GM18909 (cell line): ENCODE measurements around the gene GJC1.

Experiments used
- ATAC-seq: cut with Tn5 transposase; IDR thresholded peaks from one replicate; pipeline ENCODE4 v1.9.1; 2021; ENCODE audit warnings: mild to moderate bottlenecking; ENCODE audit not compliant: unreplicated experiment, poor library complexity

Gene GJC1

DNA sequence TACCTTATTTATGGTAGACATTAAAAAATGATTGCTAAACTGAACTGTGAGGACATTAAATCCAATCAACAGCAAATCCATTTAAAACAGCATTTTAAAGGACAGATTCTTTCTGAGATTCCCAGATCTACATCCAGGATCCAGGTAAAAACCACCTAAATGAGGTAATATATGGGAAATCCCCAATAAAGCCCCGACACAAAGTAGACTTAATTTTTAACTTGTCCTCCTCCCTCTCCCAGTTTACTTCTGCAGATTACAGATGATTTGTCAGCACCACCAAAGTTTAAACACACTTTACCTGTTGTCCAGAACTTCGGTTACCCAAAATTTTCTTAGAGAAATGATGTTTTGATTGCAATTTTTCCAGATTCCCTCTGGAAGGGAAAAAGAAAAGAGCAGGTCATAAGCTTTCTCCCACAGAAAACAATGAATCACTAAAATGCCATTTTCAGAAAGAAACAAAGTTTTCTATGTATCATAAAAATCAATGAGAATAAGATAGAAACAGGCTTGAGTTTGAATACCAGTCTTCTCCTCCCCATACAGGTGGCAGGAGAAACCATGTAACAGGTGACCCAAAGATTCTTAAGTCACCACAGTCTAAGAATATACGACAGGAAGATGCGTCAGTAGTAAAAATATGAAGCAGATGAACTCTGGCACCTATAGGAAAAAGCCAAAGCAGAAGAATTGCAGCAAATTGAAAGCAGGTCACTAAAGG is 22.8 kb downstream of the GJC1 start:
- ATAC-seq = no peak

- ATAC-seq = no peak
Measured at GRCh38 chr17:44804302-44805089, 25.6 kb downstream of the GJC1 start.

- no peak for ATAC-seq
Measured at GRCh38 chr17:44801880-44802279, 28.2 kb downstream of the GJC1 start.

- ATAC-seq = no peak
Measured at GRCh38 chr17:44798356-44798755, 31.7 kb downstream of the GJC1 start.

DNA sequence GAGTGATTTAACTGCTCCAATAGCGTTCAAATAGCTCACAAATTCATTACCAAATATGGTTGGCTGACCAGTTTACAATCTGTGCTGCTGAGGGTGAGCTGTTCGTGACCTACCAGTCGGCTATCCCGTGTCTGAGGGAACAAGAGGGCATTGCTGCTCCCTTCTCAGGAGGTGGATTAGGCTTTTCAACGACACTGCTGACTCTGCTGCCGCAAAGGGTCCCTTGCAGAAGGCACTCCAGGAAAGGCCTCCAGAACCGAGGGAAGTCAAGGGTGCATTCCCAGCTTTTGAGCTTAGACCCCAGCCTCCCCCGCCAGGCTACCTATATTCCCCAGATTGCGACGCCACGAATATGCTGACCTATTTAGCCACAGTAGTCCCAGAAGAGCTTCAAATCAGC is 32.3 kb downstream of the GJC1 start:
- no peak for ATAC-seq

DNA sequence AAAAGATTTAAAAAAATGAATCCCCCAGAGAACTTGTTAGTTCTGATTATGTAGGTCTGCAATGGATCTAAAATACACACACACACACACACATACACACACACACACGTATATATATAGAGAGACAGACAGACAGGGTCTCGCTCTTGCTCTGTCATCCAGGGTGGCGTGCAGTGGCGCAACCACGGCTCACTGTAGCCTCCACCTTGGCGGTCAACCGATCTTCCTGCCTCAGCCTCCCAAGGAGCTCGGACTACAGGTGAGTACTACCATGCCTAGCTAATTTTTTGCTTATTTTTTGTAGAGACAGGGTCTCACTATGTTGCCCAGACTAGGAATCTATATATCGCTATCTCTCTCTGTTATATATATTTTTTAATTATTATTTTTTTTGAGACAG is 33.4 kb downstream of the GJC1 start:
- no peak for ATAC-seq

DNA sequence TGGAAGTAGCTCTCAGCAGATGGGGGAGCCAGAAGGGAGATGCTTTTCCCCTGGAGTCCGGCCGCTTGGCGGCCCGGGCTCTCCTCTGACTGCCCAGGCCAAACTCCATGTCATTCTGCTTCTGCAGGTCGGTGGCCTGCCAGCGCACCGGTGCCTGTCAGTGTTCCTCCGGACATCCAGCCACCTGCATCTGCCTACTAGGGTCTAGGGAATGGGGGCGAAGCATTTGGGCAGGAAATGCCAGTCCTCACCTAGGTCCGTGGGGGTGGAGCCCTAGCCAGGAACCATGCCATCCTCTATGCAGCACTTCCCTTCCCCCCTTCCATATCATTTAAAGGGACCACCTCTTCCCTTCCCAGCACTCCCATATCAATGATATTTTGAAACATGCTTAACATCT is 34.2 kb downstream of the GJC1 start:
- no peak for ATAC-seq

- ATAC-seq = no peak
Measured at GRCh38 chr17:44795421-44795820, 34.7 kb downstream of the GJC1 start.

- no peak for ATAC-seq
Measured at GRCh38 chr17:44794851-44795413, 35.2 kb downstream of the GJC1 start.

DNA sequence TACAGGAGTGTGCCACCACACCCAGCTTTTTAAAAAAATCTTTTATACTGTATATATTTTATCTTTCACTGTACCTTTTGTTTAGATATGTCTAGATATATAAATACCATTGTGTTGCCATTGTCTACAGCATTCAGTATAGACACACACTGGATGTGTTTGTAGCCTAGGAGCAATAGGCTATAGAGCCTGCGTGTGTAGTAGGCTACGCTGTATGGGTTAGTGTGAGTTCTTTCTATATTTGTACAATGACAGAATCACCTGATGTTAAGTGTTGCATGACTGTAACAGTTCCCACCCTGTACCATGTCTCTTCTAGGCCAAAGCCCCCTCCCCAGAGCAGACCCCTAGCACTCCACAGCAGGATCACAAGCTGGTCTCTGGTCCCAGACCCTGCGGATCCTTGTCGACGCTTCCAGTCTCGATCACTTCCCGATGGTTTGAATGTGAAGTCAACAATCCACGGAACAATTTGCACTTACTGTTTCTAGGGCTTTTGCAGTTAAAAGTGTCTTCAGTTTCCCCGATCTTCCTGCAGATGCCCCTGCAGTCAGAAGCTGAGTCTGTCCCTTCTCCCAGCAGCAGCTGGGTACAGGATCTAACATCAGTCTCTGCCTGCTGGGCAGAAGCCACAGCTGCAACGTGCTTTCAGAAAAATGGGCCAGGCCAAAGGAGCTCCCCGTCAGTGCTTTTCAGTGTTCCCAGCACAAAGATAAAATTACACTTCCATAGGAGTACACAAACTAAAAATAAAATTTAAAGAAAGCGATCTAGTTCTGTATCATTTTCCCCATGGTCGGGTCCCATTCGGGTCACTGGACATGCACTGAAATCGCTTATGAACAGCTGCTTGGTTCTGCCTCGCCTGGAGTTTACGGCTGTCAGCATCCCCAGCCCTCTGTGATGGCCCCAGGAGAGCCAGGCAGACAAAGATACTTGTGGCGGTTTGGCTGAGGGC is 35.9 kb downstream of the GJC1 start:
- no peak for ATAC-seq

DNA sequence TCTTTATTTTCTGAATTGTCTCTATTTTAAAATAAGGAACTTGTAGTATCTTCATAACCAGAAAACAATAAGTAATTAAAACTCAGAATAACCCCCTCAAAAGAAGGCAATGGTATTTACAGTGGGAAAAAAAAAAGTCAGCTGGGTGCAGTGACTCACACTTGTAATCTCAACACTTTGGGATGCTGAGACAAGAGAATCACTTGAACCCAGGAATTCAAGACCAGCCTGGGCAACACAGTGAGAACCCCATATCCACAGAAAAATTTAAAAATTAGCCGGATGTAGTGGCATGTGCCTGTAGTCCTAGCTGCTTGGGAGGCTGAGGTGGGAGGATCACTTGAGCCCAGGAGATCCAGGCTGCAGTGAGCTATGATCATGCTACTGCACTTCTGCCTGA is 37.8 kb downstream of the GJC1 start:
- no peak for ATAC-seq

DNA sequence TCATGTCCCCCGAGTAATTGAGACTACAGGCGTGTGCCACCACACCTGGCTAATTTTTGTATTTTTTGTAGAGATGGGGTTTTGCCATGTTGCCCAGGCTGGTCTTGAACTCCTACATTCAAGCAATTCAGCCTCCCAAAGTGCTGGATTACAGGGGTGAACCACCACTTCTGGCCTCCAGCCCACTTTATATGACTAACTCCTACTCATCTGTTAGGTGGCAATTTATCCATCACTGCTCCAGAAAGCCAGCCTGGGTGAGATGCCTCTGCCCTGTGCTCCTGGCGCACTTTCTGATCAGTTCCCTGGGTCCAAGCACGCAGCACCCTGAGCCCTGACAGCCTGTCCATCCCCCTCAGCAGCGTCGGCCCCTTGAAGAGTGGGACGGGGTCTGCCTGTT is 41.9 kb downstream of the GJC1 start:
- ATAC-seq = no peak

DNA sequence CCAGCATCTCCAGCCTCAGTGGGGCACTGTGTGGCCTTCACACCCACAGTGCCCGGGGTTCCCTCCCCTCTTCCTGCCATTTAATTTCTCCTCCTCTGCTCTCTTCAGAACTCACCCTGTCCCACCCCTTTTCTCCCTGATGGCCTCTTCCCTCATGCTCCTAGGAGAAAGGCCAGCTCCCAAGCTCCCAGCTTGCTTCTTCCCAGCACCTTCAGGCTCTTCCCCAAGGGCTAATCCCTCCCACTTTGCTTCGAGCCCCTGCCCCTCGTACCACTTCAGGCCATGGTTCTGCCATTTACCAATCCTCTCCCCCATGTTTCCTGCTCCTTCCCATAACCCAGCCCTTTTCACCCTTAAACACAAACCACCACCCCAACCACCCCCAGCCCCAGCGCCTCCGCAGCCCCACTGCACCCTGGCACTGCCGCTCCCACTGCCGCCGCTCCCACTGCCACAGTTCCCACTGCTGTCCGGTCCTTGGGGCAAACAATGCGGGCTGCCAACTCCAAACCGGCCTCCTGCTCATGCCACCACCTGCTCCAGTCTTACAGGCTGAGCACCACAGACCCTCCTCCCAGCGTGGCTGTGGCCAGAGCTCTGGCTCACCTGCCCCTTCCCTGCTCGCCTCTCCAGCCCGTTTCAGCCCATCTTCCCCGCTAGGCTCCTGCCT is 42.7 kb downstream of the GJC1 start:
- ATAC-seq = no peak

- ATAC-seq = no peak
Measured at GRCh38 chr17:44786551-44787081, 43.5 kb downstream of the GJC1 start.

DNA sequence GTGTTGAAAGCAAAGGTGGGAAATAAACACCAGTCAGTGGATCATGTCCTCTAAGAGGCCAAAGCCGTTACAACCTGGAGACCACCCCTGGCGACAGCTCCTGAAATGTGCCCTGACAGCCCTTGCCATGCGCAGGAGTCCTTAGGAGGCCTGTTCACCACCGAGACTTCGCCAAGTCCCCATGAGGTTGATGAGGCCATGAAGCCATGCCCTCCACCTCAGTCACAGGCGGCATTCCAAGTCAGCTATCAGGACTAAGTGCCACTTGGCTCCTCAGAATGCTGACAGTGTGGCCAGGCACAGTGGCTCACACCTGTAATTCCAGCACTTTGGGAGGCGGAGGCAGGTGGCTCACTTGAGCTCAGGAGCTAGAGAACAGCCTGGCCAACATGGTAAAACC is 44.2 kb downstream of the GJC1 start:
- ATAC-seq = no peak

DNA sequence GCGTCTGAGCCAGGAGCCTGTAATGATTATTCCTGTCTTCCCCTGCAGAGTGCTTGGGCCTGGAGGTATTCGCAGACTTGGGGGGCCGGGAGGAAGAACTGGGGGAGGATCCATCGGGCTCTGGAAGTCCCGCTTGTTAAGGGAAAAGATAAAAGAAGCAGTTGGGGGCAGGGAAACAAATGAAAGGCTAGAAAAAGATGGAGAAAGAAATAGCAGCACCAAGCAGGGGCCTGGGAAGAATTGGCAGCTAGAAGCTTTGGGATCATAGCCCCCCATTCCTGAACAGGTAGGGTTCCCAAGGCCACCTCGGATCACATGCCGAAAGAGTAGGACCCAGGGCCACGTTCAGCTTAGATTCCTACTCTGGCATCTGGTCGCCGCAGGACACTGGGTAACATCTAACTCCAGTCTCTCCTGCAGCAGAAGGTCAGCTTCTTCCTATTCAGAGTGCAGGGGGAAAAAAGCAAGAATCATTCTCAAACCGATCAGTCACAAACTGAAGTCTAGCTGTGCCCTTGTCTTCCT is 47.7 kb downstream of the GJC1 start:
- ATAC-seq = no peak

DNA sequence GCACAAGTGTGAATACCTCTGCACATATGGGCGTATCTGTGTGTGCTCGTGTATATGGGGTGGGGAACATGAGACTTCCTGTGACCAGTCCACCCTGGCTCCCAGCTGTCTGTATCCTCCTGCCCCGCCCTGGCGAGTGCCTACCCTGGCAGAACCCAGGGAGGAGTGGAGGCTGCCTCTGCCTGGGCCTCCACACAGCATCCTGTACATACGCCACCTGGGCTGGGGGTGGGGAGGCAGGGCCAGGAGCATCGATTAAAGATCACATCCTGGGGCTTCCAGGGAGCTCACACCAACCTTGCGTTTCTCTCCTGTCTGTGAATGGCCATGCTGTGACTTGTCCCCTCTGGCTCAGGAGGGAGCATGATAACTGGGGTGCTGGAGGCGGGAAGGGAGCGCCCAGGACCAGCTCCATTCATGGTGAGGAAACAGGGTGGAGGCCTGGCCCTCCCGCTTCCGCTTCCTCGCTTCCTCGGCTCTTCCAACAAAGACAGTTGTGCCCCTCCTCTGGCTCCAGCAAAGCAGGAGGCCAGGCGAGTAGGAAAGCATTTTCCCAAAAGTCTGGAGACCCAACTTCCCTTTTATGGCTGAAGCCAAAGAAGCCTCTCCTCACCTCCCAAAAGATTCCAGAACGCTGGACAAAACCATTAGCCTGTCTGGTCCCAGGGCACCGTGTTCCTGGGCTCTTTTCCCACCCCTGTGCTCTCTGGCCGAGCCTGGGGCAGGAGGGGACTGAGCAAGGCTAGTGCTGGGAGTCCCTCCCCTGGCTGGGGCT is 48.3 kb downstream of the GJC1 start:
- no peak for ATAC-seq

DNA sequence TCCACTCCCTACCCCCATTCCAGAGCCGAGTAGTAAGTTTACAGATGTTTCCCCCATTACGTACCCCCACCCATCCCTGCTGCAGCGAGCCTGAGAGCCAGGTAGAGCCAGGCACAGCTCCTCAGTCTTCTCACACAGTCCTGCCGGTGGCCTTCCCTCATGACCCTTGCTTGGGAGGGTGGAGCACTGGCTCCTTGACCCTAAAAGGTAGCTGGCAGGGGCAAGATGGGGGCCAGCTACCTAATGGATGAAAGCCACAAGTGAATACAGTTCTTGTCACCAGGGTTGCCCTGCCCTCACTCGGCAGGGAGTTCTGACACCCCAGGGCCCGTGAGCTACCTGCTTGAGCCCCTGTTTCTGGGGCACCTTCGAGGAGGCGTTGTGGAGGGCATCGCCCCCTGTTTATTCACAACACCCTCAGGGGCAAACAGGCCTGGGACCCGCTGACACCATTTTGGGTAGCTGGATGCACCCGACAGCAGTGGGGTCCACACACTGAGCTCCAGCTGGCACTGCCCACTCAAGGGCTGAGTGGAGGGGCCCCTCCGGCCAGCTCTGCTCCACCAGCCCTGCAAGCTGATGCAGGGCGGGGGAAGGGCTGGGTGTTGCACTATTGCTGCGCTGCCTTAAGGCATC is 49.1 kb downstream of the GJC1 start:
- no peak for ATAC-seq
